ENCODE data around the gene VPS13D. TPM values are rescaled to one million over a fixed set of nuclear protein-coding genes. Genes with fewer than 3 reads are reported as not detected.
"Not testable (repeated sequence)": the region's sequence is repeated elsewhere in the genome, so short reads cannot be mapped to it uniquely, and the experiment has no call there.

VPS13D gene
- total RNA-seq, 2 donors from 2014 or later: 54.0 to 63.3 TPM

DNA sequence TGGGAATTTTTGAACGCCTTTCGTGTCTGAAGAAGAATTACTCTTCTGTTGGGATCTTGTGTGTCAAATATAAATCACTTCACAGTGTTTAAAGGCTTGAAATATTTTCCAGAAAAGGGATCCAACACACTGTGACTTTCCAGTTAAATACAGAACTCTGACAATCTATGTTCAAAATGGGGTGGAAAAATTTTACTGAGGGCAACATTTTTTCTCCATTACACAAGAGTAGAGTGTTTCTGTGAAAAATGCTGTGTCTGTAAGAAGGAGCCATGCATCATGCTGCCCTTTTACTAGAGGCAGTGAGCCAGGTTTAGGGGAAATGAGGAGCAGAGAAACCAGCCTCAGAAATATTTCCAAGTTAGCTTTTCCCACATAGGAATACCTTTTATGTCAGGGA lies 86.5 kb downstream of the VPS13D start:
- TF ChIP-seq, protein P1, sequence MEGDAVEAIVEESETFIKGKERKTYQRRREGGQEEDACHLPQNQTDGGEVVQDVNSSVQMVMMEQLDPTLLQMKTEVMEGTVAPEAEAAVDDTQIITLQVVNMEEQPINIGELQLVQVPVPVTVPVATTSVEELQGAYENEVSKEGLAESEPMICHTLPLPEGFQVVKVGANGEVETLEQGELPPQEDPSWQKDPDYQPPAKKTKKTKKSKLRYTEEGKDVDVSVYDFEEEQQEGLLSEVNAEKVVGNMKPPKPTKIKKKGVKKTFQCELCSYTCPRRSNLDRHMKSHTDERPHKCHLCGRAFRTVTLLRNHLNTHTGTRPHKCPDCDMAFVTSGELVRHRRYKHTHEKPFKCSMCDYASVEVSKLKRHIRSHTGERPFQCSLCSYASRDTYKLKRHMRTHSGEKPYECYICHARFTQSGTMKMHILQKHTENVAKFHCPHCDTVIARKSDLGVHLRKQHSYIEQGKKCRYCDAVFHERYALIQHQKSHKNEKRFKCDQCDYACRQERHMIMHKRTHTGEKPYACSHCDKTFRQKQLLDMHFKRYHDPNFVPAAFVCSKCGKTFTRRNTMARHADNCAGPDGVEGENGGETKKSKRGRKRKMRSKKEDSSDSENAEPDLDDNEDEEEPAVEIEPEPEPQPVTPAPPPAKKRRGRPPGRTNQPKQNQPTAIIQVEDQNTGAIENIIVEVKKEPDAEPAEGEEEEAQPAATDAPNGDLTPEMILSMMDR (IDR thresholded peaks at IDR 0.05): no peak
- TF ChIP-seq POLR2A (IDR thresholded peaks at IDR 0.05): no peak
- H3K36me3 ChIP-seq (replicated peaks in 1 of 2; ENCODE audit: insufficient read depth in 1 of 2, low read depth in 2 of 2): peaks cover 0 to 24% of the 10 kb centered on the region in 2 donors
- H3K27ac ChIP-seq: no peak overlapping the region
- H3K4me1 ChIP-seq: no peaks in the 10 kb centered on the region
- H3K27me3 ChIP-seq: no peaks in the 10 kb centered on the region
- intact Hi-C loops (cut with DNase I): no loop called here
- DNase-seq: no peak
- peaks cover 0 to 2% (median 0%) of the 10 kb centered on the region in 3 donors for H3K9me3 ChIP-seq
- H3K4me3 ChIP-seq: no peak overlapping the region
- ATAC-seq: no peak
- 89 to 91% methylated on average over 2 of the region's 2 CpGs for WGBS, 2 donors

DNA sequence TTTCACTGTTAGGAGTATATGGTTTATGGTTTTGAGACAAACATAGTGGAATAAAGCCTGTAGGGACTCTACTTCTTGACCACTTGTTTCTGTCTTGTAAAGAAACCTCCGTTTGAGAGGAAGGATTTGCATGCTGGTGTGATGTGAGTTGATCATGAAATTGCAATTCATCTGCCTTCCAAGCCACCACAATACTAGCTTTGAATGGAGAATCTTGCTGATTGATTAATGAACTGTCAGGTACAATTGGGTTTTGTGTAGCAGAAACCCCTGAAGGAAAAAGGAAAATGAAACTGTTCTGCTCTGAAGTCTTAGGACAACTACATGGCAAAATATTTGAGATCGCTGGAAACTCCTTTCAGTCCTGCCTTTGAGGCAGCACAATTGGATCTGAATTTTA lies 90.7 kb downstream of the VPS13D start:
- Histone ChIP-seq H3K27ac (no peak overlapping the region), H3K27me3 (no peaks in the 10 kb centered on the region), H3K4me3 (no peak overlapping the region), H3K4me1 (no peaks in the 10 kb centered on the region), H3K36me3 (replicated peaks in 1 of 2; ENCODE audit: insufficient read depth in 1 of 2, low read depth in 2 of 2) (peaks cover 4 to 22% of the 10 kb centered on the region in 2 donors), H3K9me3 (no peaks in the 10 kb centered on the region)
- DNase-seq (no peak), ATAC-seq (no peak)
- TF ChIP-seq, protein P1 (IDR thresholded peaks at IDR 0.05): no peak
- no peak for TF ChIP-seq POLR2A (IDR thresholded peaks at IDR 0.05)
- 68 to 70% methylated on average over 2 of the region's 2 CpGs for WGBS, 2 donors
- intact Hi-C loops (cut with DNase I): no loop called here

- DNase-seq (no peak), ATAC-seq (no peak)
- intact Hi-C loops (cut with DNase I): no loop called here
- H3K27ac ChIP-seq: no peak overlapping the region
- H3K4me3 ChIP-seq: no peak overlapping the region
- peaks cover 4 to 14% of the 10 kb centered on the region in 2 donors for H3K36me3 ChIP-seq (replicated peaks in 1 of 2; ENCODE audit: insufficient read depth in 1 of 2, low read depth in 2 of 2)
- no peaks in the 10 kb centered on the region for H3K27me3 ChIP-seq
- TF ChIP-seq POLR2A (IDR thresholded peaks at IDR 0.05): no peak
- TF ChIP-seq, protein P1 (IDR thresholded peaks at IDR 0.05): no peak
- WGBS, 2 donors: 100% methylated on average over 3 of the region's 3 CpGs
- no peaks in the 10 kb centered on the region for H3K9me3 ChIP-seq
- peaks cover 4% of the 10 kb centered on the region for H3K4me1 ChIP-seq
Measured at GRCh38 chr1:12324423-12324822, 94.6 kb downstream of the VPS13D start.

DNA sequence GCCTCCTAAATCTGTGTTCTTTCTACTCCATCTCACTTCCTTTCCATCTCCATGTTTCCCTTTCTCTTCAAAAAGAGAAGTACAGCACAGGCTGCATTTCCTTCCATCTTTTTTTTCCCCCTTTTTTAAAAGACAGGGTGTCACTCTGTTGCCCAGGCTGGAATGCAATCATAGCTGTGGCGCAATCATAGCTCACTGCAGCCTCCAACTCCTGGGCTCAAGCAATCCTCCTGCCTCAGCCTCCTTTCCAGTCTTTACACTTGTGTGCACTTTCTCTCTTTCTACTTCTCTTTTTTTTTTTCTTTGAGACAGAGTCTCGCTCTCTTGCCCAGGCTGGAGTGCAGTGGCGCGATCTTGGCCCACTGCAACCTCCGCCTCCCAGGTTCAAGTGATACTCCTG lies 95.1 kb downstream of the VPS13D start:
- H3K9me3 ChIP-seq; H3K27me3 ChIP-seq; intact Hi-C loops (cut with DNase I); H3K4me3 ChIP-seq; DNase-seq; H3K27ac ChIP-seq; H3K4me1 ChIP-seq; ATAC-seq: not testable (repeated sequence)
- 96 to 100% methylated on average over 5 of the region's 5 CpGs for WGBS, 2 donors
- peaks cover 4 to 14% of the 10 kb centered on the region in 2 donors for H3K36me3 ChIP-seq (replicated peaks in 1 of 2; ENCODE audit: insufficient read depth in 1 of 2, low read depth in 2 of 2)

GRCh38 chr1:12326986-12327385 lies 97.2 kb downstream of the VPS13D start:
- ATAC-seq: no peak
- Histone ChIP-seq H3K27me3 (no peaks in the 10 kb centered on the region), H3K27ac (peak overlapping the region in 3 of 4 donors; percentile 6 to 61 (median 31)), H3K4me1 (peaks cover 14% of the 10 kb centered on the region), H3K4me3 (no peak overlapping the region), H3K36me3 (replicated peaks in 1 of 2; ENCODE audit: insufficient read depth in 1 of 2, low read depth in 2 of 2) (peaks cover 8 to 11% of the 10 kb centered on the region in 2 donors), H3K9me3 (no peaks in the 10 kb centered on the region)
- TF ChIP-seq POLR2A (IDR thresholded peaks at IDR 0.05): no peak
- TF ChIP-seq, protein P1 (IDR thresholded peaks at IDR 0.05): no peak
- intact Hi-C loops (cut with DNase I): no loop called here
- DNase-seq: no peak
- 91 to 98% methylated on average over 5 of the region's 5 CpGs for WGBS, 2 donors

All from body of pancreas (tissue), 4 donors.